H9 (cell line): Measurements from ENCODE around the gene SCIN. TPM values are rescaled to one million over a fixed set of nuclear protein-coding genes. Genes with fewer than 3 reads are reported as not detected.

Source experiments
- DNase-seq: peaks from one replicate; pipeline ENCODE4 v3.0.0-alpha.2; 2017
- H2AFZ ChIP-seq: one replicate; pipeline ENCODE4 v1.6.1; 2013; ENCODE audit warnings: mild to moderate bottlenecking, low read length, control low read depth, moderate library complexity
- H2AK5ac ChIP-seq: 2 replicates; pipeline ENCODE4 v1.6.1; 2013; ENCODE audit warnings: low read length, control low read depth, mixed read lengths; ENCODE audit not compliant: insufficient read length
- H2BK120ac ChIP-seq: one replicate; pipeline ENCODE4 v1.6.1; 2013; ENCODE audit warnings: low read depth, mild to moderate bottlenecking, low read length, control low read depth, inconsistent platforms; ENCODE audit not compliant: poor library complexity, severe bottlenecking
- H2BK12ac ChIP-seq: 2 replicates; pipeline ENCODE4 v1.6.1; 2013; ENCODE audit warnings: low read length, control low read depth, mixed read lengths, low read depth; ENCODE audit not compliant: insufficient read length
- H2BK15ac ChIP-seq: 2 replicates; pipeline ENCODE4 v1.6.1; 2013; ENCODE audit warnings: low read depth, low read length, control low read depth
- H2BK20ac ChIP-seq: one replicate; pipeline ENCODE4 v1.6.1; 2013; ENCODE audit warnings: low read depth, mild to moderate bottlenecking, low read length, control low read depth, inconsistent platforms; ENCODE audit not compliant: poor library complexity, severe bottlenecking
- H2BK5ac ChIP-seq: 2 replicates; pipeline ENCODE4 v1.6.1; 2013; ENCODE audit warnings: low read length, control low read depth, mixed read lengths; ENCODE audit not compliant: insufficient read length
- H3K14ac ChIP-seq: 2 replicates; pipeline ENCODE4 v1.6.1; 2013; ENCODE audit warnings: low read length, control low read depth; ENCODE audit not compliant: insufficient read depth
- H3K18ac ChIP-seq: 2 replicates; pipeline ENCODE4 v1.6.1; 2013; ENCODE audit warnings: low read depth, mild to moderate bottlenecking, mixed read lengths, low read length, control low read depth; ENCODE audit not compliant: insufficient read length
- H3K23ac ChIP-seq: 2 replicates; pipeline ENCODE4 v1.6.1; 2013; ENCODE audit warnings: low read length, control low read depth, mixed read lengths, low read depth; ENCODE audit not compliant: insufficient read length
- H3K23me2 ChIP-seq: 2 replicates; pipeline ENCODE4 v1.6.1; 2013; ENCODE audit warnings: low read depth, mild to moderate bottlenecking, mixed read lengths, low read length, control low read depth; ENCODE audit not compliant: insufficient read length, poor library complexity, severe bottlenecking
- H3K27ac ChIP-seq: 2 replicates; pipeline ENCODE4 v1.5.1; 2013; ENCODE audit warnings: low read length, control low read depth, mixed read lengths, low read depth; ENCODE audit not compliant: insufficient read length
- H3K27me3 ChIP-seq: 2 replicates; pipeline ENCODE4 v1.6.1; 2013; ENCODE audit warnings: low read length, control low read depth, inconsistent platforms; ENCODE audit not compliant: insufficient read depth
- H3K4ac ChIP-seq: 2 replicates; pipeline ENCODE4 v1.6.1; 2013; ENCODE audit warnings: low read depth, mild to moderate bottlenecking, control low read depth, inconsistent platforms, low read length, moderate library complexity
- H3K4me1 ChIP-seq: 2 replicates; pipeline ENCODE4 v1.6.1; 2013; ENCODE audit warnings: low read length, control low read depth, inconsistent platforms; ENCODE audit not compliant: insufficient read depth
- H3K4me2 ChIP-seq: 2 replicates; pipeline ENCODE4 v1.6.1; 2013; ENCODE audit warnings: low read length, control low read depth, mixed read lengths; ENCODE audit not compliant: insufficient read length, insufficient read depth
- H3K56ac ChIP-seq: 2 replicates; pipeline ENCODE4 v1.6.1; 2013; ENCODE audit warnings: low read depth, mild to moderate bottlenecking, mixed read lengths, low read length, control low read depth; ENCODE audit not compliant: insufficient read length
- H3K79me1 ChIP-seq: 2 replicates; pipeline ENCODE4 v1.6.1; 2013; ENCODE audit warnings: low read depth, mild to moderate bottlenecking, moderate library complexity, low read length, control low read depth, inconsistent platforms; ENCODE audit not compliant: insufficient read depth, poor library complexity, severe bottlenecking
- H3K79me2 ChIP-seq: 2 replicates; pipeline ENCODE4 v1.6.1; 2013; ENCODE audit warnings: low read length, control low read depth, inconsistent platforms; ENCODE audit not compliant: insufficient read depth
- H3K9ac ChIP-seq: 2 replicates; pipeline ENCODE4 v1.6.1; 2013; ENCODE audit warnings: low read length, control low read depth, mixed read lengths; ENCODE audit not compliant: insufficient read length; ENCODE audit errors: extremely low read depth
- H3K9me3 ChIP-seq: one replicate; pipeline ENCODE4 v1.6.1; 2013; ENCODE audit warnings: low read depth, low read length, inconsistent platforms; ENCODE audit not compliant: control insufficient read depth
- H3T11ph ChIP-seq: one replicate; pipeline ENCODE4 v1.6.1; 2013; ENCODE audit warnings: mild to moderate bottlenecking, low read length, control low read depth, inconsistent platforms
- H4K20me1 ChIP-seq: one replicate; pipeline ENCODE4 v1.6.1; 2013; ENCODE audit not compliant: control insufficient read depth, insufficient read length, insufficient read depth
- H4K5ac ChIP-seq: 2 replicates; pipeline ENCODE4 v1.6.1; 2013; ENCODE audit warnings: low read depth, mild to moderate bottlenecking, mixed read lengths, low read length, control low read depth; ENCODE audit not compliant: insufficient read length
- H4K8ac ChIP-seq: replicated peaks from 2 replicates; pipeline ENCODE4 v1.6.1; 2013; ENCODE audit warnings: low read length, control low read depth, mixed read lengths, low read depth; ENCODE audit not compliant: insufficient read length
- H4K91ac ChIP-seq: 2 replicates; pipeline ENCODE4 v1.6.1; 2013; ENCODE audit warnings: low read depth, mild to moderate bottlenecking, moderate library complexity, mixed read lengths, low read length, control low read depth; ENCODE audit not compliant: insufficient read length
- H3K27ac Mint-ChIP-seq, 3 experiments: 2 replicates in 2 of 3; 3 replicates in 1 of 3; pipeline ENCODE4 v1.8.0; 2020 to 2021; ENCODE audit warnings: mixed read lengths in 3 of 3, mild to moderate bottlenecking in 1 of 3, moderate library complexity in 1 of 3
- H3K27me3 Mint-ChIP-seq: 2 replicates; pipeline ENCODE4 v1.8.0; 2021; ENCODE audit warnings: low read depth, mild to moderate bottlenecking, moderate library complexity, mixed read lengths
- H3K36me3 Mint-ChIP-seq, 3 experiments: 2 replicates in 2 of 3; 3 replicates in 1 of 3; pipeline ENCODE4 v1.8.0; 2020 to 2021; ENCODE audit warnings: low read depth in 3 of 3, mixed read lengths in 3 of 3; ENCODE audit not compliant: insufficient read depth in 1 of 3
- H3K4me1 Mint-ChIP-seq, 2 experiments: 2 replicates each; pipeline ENCODE4 v1.8.0; 2020; ENCODE audit warnings: mixed read lengths in 2 of 2
- H3K4me3 Mint-ChIP-seq, 2 experiments: 2 replicates in 1 of 2; 3 replicates in 1 of 2; pipeline ENCODE4 v1.8.0; 2020 to 2021; ENCODE audit warnings: mild to moderate bottlenecking in 2 of 2, mixed read lengths in 2 of 2, moderate library complexity in 1 of 2
- H3K9me3 Mint-ChIP-seq, 2 experiments: 2 replicates in 1 of 2; 3 replicates in 1 of 2; pipeline ENCODE4 v1.8.0; 2020; ENCODE audit warnings: mild to moderate bottlenecking in 2 of 2, mixed read lengths in 2 of 2, moderate library complexity in 1 of 2
- WGBS: extraction: QIAGEN DNeasy Blood & Tissue Kit; methylation state at CpG from one replicate; pipeline ENCODE4 v1.1.7; 2013; ENCODE audit warnings: missing lambda C conversion rate, low lambda C conversion rate, mixed read lengths; ENCODE audit not compliant: insufficient read length; ENCODE audit errors: extremely low coverage; 5-methylcytosine and 5-hydroxymethylcytosine counted together
- total RNA-seq: library from RNA; stranded (reverse); gene quantifications from 2 replicates; pipeline ENCODE4 v1.2.1, GENCODE V29; 2021
- TF ChIP-seq, protein P1 (sequence below): fragments of 200-600 bp; sonication (generic); conservative IDR thresholded peaks from 3 replicates; pipeline ENCODE4 v1.8.0; 2021; ENCODE audit warnings: antibody characterized with exemption, mild to moderate bottlenecking

Gene SCIN
- total RNA-seq, 1 experiment from 2014 or later, result 0.44 TPM

DNA sequence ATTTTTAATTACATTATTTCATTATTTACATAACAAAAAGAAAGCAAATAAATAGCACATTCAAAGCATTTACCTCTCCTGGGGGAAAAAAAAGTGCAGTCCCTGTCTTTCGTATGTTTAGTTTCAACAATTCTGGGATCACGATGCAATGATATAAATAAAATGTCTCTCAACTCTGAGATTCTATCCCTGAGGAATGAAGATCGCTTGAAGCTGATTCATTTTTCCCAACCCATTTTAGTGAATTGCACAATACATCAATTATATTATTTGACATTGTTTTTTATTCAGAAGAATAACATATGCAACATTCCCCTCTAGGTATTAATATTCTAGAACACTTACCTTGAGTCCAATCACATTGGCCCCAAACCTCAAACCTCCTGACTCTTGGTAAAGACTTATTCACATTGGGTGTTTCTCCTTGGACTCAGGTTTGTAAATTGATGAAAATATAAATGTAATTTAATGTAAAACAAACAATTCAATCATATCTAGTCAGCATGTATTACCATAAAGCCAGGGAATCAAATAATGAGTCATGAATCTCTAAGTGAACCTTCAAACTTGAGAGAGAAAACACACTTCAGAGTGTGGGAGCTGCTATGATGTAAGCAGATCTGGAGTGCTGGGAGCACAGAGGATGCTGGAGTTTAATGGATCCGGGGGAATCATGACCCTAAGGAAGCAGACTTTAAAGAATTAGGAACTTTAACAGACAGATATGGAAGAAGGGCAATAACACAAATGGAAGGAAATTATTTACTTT, 5.3 kb upstream of the SCIN start:
- H3K4me1 Mint-ChIP-seq, result peaks cover 7 to 12% of the 10 kb centered on the region in 2 experiments
- H3K27me3 Mint-ChIP-seq, result peaks cover 15% of the 10 kb centered on the region
- Histone ChIP-seq H4K5ac (no peak overlapping the region), H3K27ac (no peak overlapping the region), H3K4ac (no peak overlapping the region), H3T11ph (no peak overlapping the region), H4K20me1 (no peaks in the 10 kb centered on the region), H4K8ac (no peak overlapping the region), H2AFZ (no peak overlapping the region), H3K79me2 (no peaks in the 10 kb centered on the region), H3K23me2 (peaks cover 2% of the 10 kb centered on the region), H2BK5ac (no peak overlapping the region), H2BK12ac (no peak overlapping the region), H3K79me1 (no peaks in the 10 kb centered on the region), H3K9ac (no peak overlapping the region), H3K14ac (no peak overlapping the region), H3K23ac (no peak overlapping the region), H2AK5ac (no peak overlapping the region), H3K27me3 (peaks cover 2% of the 10 kb centered on the region; the same call in 1 of the 2 replicates), H3K9me3 (no peaks in the 10 kb centered on the region), H3K4me1 (no peaks in the 10 kb centered on the region), H2BK20ac (no peak overlapping the region), H4K91ac (no peak overlapping the region), H3K18ac (no peak overlapping the region), H2BK15ac (no peak overlapping the region), H3K4me2 (no peak overlapping the region), H2BK120ac (no peak overlapping the region), H3K56ac (no peak overlapping the region)
- no peak overlapping the region for H3K4me3 Mint-ChIP-seq
- WGBS, result no CpG with 5 or more reads among the region's 4 CpGs
- TF ChIP-seq, protein P1, sequence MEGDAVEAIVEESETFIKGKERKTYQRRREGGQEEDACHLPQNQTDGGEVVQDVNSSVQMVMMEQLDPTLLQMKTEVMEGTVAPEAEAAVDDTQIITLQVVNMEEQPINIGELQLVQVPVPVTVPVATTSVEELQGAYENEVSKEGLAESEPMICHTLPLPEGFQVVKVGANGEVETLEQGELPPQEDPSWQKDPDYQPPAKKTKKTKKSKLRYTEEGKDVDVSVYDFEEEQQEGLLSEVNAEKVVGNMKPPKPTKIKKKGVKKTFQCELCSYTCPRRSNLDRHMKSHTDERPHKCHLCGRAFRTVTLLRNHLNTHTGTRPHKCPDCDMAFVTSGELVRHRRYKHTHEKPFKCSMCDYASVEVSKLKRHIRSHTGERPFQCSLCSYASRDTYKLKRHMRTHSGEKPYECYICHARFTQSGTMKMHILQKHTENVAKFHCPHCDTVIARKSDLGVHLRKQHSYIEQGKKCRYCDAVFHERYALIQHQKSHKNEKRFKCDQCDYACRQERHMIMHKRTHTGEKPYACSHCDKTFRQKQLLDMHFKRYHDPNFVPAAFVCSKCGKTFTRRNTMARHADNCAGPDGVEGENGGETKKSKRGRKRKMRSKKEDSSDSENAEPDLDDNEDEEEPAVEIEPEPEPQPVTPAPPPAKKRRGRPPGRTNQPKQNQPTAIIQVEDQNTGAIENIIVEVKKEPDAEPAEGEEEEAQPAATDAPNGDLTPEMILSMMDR, result no peak
- H3K27ac Mint-ChIP-seq, result no peak overlapping the region
- no peak for DNase-seq
- H3K36me3 Mint-ChIP-seq, result no peaks in the 10 kb centered on the region
- no peaks in the 10 kb centered on the region; a peak in 1 of 5 replicates for H3K9me3 Mint-ChIP-seq
